Right lobe of liver (tissue), 6 donors: ENCODE data around the gene PWWP2A. TPM values are rescaled to one million over a fixed set of nuclear protein-coding genes. Genes with fewer than 3 reads are reported as not detected.
"Not testable (repeated sequence)": the region's sequence is repeated elsewhere in the genome, so short reads cannot be mapped to it uniquely, and the experiment has no call there.

Experiments
- ATAC-seq, 4 donors: fragments of 200-7000 bp; cut with Tn5 transposase; one replicate each; pipeline ENCODE4 v1.9.1; 2020; ENCODE audit warnings: mild to moderate bottlenecking in 4 of 4, moderate library complexity in 4 of 4
- DNase-seq, 3 donors: peaks; one replicate each; pipeline ENCODE4 v3.0.0-alpha.2; 2020
- H3K27ac ChIP-seq, 3 donors: fragments of 200-600 bp; one replicate each; pipeline ENCODE4 v1.8.0; 2022
- H3K27me3 ChIP-seq, 2 donors: fragments of 200-600 bp; one replicate each; pipeline ENCODE4 v1.8.0; 2022
- H3K36me3 ChIP-seq, 4 donors: fragments of 200-600 bp; sonication (generic) in 1 of 4; one replicate each; pipeline versions ENCODE4 v1.5.1 to v1.8.0; 2017 to 2022; ENCODE audit warnings: control low read depth in 1 of 4
- H3K4me1 ChIP-seq, 4 donors: fragments of 200-600 bp; sonication (generic) in 1 of 4; one replicate each; pipeline versions ENCODE4 v1.5.1 to v1.8.0; 2017 to 2022; ENCODE audit warnings: control low read depth in 1 of 4
- H3K4me3 ChIP-seq, 3 donors: fragments of 200-600 bp; one replicate each; pipeline ENCODE4 v1.8.0; 2022
- H3K9me3 ChIP-seq, 4 donors: fragments of 200-600 bp; sonication (generic) in 1 of 4; one replicate each; pipeline versions ENCODE4 v1.5.1 to v1.8.0; 2017 to 2022; ENCODE audit warnings: control low read depth in 1 of 4
- CTCF ChIP-seq, 4 donors: fragments of 200-600 bp in 3 of 4; fragments of 450-650 bp in 1 of 4; IDR thresholded peaks; one replicate each; pipeline versions ENCODE4 v1.5.1 to v1.8.0; 2016 to 2022; ENCODE audit warnings: antibody characterized with exemption in 4 of 4, mild to moderate bottlenecking in 2 of 4
- POLR2A ChIP-seq: fragments of 450-650 bp; IDR thresholded peaks from one replicate; pipeline ENCODE4 v1.6.1; 2017; ENCODE audit warnings: antibody characterized with exemption, mild to moderate bottlenecking
- WGBS: methylation state at CpG from one replicate; pipeline ENCODE4 v1.1.6; 2018; ENCODE audit warnings: low coverage, low lambda C conversion rate; ENCODE audit not compliant: insufficient coverage; ENCODE audit errors: missing lambda C conversion rate; 5-methylcytosine and 5-hydroxymethylcytosine counted together
- intact Hi-C, 2 donors: fragments of 100-400 bp; cut with DNase I; formaldehyde crosslinking; loops; one replicate each; pipeline versions ENCODE4 v1.11.2 to v1.14.1; 2022
- total RNA-seq, 6 experiments: library from RNA; depleted of rRNA in 2 of 6; stranded (reverse); fragments of >200 nt in 2 of 6; fragmentation: NEBNext Ultra II Directional in 3 of 6; extraction: Animal tissue kit (Norgen Biotek cat#: 25700) in 3 of 6; gene quantifications; one replicate each; pipeline versions ENCODE4 v1.1.0 to v1.2.4, GENCODE V29; 2016 to 2023
- donor health status: DM: no; HTN: yes; CAD: no.
- donor health status: DM: no; HTN: no; CAD: no.
- donor health status: DM: no; HTN: no; CAD: no.
- donor health status: DM: no; HTN: yes; CAD: no.
- donor health status: DM: no; HTN: yes; CAD: no.

Gene PWWP2A
- total RNA-seq, 6 experiments from 2014 or later, result 7.4 to 11.8 (median 9.6) TPM

- Histone ChIP-seq H3K27ac (peak overlapping the region in 2 of 3 donors; percentile 43 to 49), H3K27me3 (no peaks in the 10 kb centered on the region), H3K4me1 (no peaks in the 10 kb centered on the region), H3K4me3 (no peak overlapping the region), H3K36me3 (no peaks in the 10 kb centered on the region), H3K9me3 (no peaks in the 10 kb centered on the region)
- 23% methylated on average over 7 of the region's 15 CpGs for WGBS
- ATAC-seq (peak; percentile 55 to 78 (median 68)), DNase-seq (peak; percentile 65 to 72 (median 67))
- intact Hi-C loops, result no loop called here
- TF ChIP-seq POLR2A (no peak), CTCF (IDR thresholded peaks at IDR 0.05) (no peak)
Measured at GRCh38 chr5:160165137-160166068, 46.2 kb upstream of the PWWP2A start.

GRCh38 chr5:160162910-160163309 lies 43.7 kb upstream of the PWWP2A start:
- intact Hi-C loops, result no loop called here
- Histone ChIP-seq H3K4me3 (no peak overlapping the region), H3K4me1 (no peaks in the 10 kb centered on the region), H3K27ac (no peak overlapping the region), H3K36me3 (no peaks in the 10 kb centered on the region), H3K9me3 (no peaks in the 10 kb centered on the region), H3K27me3 (no peaks in the 10 kb centered on the region)
- DNase-seq (no peak), ATAC-seq (no peak)
- 82% methylated on average over 6 of the region's 7 CpGs for WGBS
- TF ChIP-seq CTCF (IDR thresholded peaks at IDR 0.05) (no peak), POLR2A (no peak)

- no peak overlapping the region for H3K27ac ChIP-seq
- intact Hi-C loops, result no loop called here
- H3K9me3 ChIP-seq, result no peaks in the 10 kb centered on the region
- 71% methylated on average over 6 of the region's 6 CpGs for WGBS
- no peaks in the 10 kb centered on the region for H3K36me3 ChIP-seq
- TF ChIP-seq POLR2A (no peak), CTCF (IDR thresholded peaks at IDR 0.05) (no peak)
- H3K4me1 ChIP-seq, result no peaks in the 10 kb centered on the region
- ATAC-seq (no peak), DNase-seq (no peak)
- H3K4me3 ChIP-seq, result no peak overlapping the region
- H3K27me3 ChIP-seq, result no peaks in the 10 kb centered on the region
Measured at GRCh38 chr5:160161626-160162025, 42.4 kb upstream of the PWWP2A start.

- H3K4me1 ChIP-seq, H3K9me3 ChIP-seq, ATAC-seq, H3K27me3 ChIP-seq, H3K27ac ChIP-seq, H3K4me3 ChIP-seq, H3K36me3 ChIP-seq, DNase-seq, intact Hi-C loops: not testable (repeated sequence)
- WGBS, result 25% methylated on average over 2 of the region's 3 CpGs
Measured at GRCh38 chr5:160160875-160161274, 41.6 kb upstream of the PWWP2A start.

- DNase-seq (no peak), ATAC-seq (no peak)
- 41% methylated on average over 11 of the region's 19 CpGs for WGBS
- Histone ChIP-seq H3K27ac (no peak overlapping the region), H3K4me3 (no peak overlapping the region), H3K27me3 (no peaks in the 10 kb centered on the region), H3K36me3 (no peaks in the 10 kb centered on the region), H3K9me3 (no peaks in the 10 kb centered on the region), H3K4me1 (no peaks in the 10 kb centered on the region)
- intact Hi-C loops, result no loop called here
- TF ChIP-seq POLR2A (no peak), CTCF (IDR thresholded peaks at IDR 0.05) (no peak)
Measured at GRCh38 chr5:160159991-160160792, 40.9 kb upstream of the PWWP2A start.
